K562 treated with DMSO at 1 percent for 48 hours (cell line): ENCODE measurements around the gene P2RX4. TPM values are rescaled to one million over a fixed set of nuclear protein-coding genes. Genes with fewer than 3 reads are reported as not detected.

Source experiments
- total RNA-seq: library from RNA; unstranded; fragments of 300-600 nt; gene quantifications from 2 replicates; pipeline ENCODE4 v1.2.3, GENCODE V29; 2022; ENCODE audit warnings: low replicate concordance; ENCODE audit errors: extremely low read depth

P2RX4 gene, protein sequence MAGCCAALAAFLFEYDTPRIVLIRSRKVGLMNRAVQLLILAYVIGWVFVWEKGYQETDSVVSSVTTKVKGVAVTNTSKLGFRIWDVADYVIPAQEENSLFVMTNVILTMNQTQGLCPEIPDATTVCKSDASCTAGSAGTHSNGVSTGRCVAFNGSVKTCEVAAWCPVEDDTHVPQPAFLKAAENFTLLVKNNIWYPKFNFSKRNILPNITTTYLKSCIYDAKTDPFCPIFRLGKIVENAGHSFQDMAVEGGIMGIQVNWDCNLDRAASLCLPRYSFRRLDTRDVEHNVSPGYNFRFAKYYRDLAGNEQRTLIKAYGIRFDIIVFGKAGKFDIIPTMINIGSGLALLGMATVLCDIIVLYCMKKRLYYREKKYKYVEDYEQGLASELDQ
- not detected in 2 replicates for total RNA-seq

GRCh38 chr12:121209624-121210572, at the start of gene P2RX4:
Gene P2RX4, plus strand, starts transcription at chr12:121210129. Its CDS starts 36 bp downstream, at chr12:121210165.

Other genes starting within 250 kb of the P2RX4 start
- not detected in 2 replicates for gene HNF1A, start 231.6 kb upstream of the P2RX4 start, total RNA-seq
- gene C12orf43, start 193.6 kb upstream of the P2RX4 start, total RNA-seq = not detected in 2 replicates
- not detected in 2 replicates for gene OASL, start 170.9 kb upstream of the P2RX4 start, total RNA-seq
- gene P2RX7, start 77.3 kb upstream of the P2RX4 start, total RNA-seq = not detected in 2 replicates
- not detected in 2 replicates for gene CAMKK2, start 86.6 kb downstream of the P2RX4 start, total RNA-seq
- 311 TPM in 1 of 2 replicates, not detected in the other for gene ANAPC5, start 142.3 kb downstream of the P2RX4 start, total RNA-seq
- not detected in 2 replicates for gene RNF34, start 190.0 kb downstream of the P2RX4 start, total RNA-seq